IPS-20b (cell line): ENCODE data around the gene SIX2.

Experiments used
- H3K27ac ChIP-seq: one replicate; pipeline ENCODE4 v1.5.1; 2013; ENCODE audit warnings: low read length
- H3K27me3 ChIP-seq: 2 replicates; pipeline ENCODE4 v1.6.1; 2013; ENCODE audit warnings: mild to moderate bottlenecking, low read length, inconsistent platforms; ENCODE audit not compliant: insufficient read depth
- H3K36me3 ChIP-seq: 2 replicates; pipeline ENCODE4 v1.6.1; 2013; ENCODE audit warnings: low read depth, mild to moderate bottlenecking, inconsistent platforms, low read length, moderate library complexity; ENCODE audit not compliant: insufficient read depth
- H3K4me1 ChIP-seq: 2 replicates; pipeline ENCODE4 v1.6.1; 2013; ENCODE audit warnings: mild to moderate bottlenecking, control low read depth, inconsistent platforms, low read length, moderate library complexity; ENCODE audit not compliant: insufficient read depth
- H3K4me3 ChIP-seq: 2 replicates; pipeline ENCODE4 v1.5.1; 2013; ENCODE audit warnings: mild to moderate bottlenecking, low read length, inconsistent platforms
- H3K9ac ChIP-seq: 2 replicates; pipeline ENCODE4 v1.6.1; 2013; ENCODE audit warnings: low read depth, mild to moderate bottlenecking, inconsistent platforms, low read length, moderate library complexity
- H3K9me3 ChIP-seq: 2 replicates; pipeline ENCODE4 v1.6.1; 2013; ENCODE audit warnings: mild to moderate bottlenecking, low read depth, low read length, inconsistent platforms; ENCODE audit not compliant: insufficient read depth

The SIX2 gene

GRCh38 chr2:44999540-44999939 is 9.7 kb downstream of the SIX2 start:
- Histone ChIP-seq H3K4me1 (peaks cover 9% of the 10 kb centered on the region; the same call in 1 of the 2 replicates), H3K9ac (no peak overlapping the region)

GRCh38 chr2:44997963-44998362 is 11.3 kb downstream of the SIX2 start:
- peaks cover 95% of the 10 kb centered on the region for H3K27me3 ChIP-seq
- H3K27ac ChIP-seq: no peak overlapping the region
- no peaks in the 10 kb centered on the region; the same call in 1 of the 2 replicates for H3K9me3 ChIP-seq
- peaks cover 5% of the 10 kb centered on the region; the same call in 1 of the 2 replicates for H3K4me1 ChIP-seq
- no peaks in the 10 kb centered on the region for H3K36me3 ChIP-seq
- H3K9ac ChIP-seq: no peak overlapping the region
- H3K4me3 ChIP-seq: no peak overlapping the region

More at GRCh38 chr2:44999540-44999939, 9.7 kb downstream of the SIX2 start:
- Histone ChIP-seq H3K4me3 (no peak overlapping the region), H3K9me3 (no peaks in the 10 kb centered on the region; the same call in 1 of the 2 replicates), H3K36me3 (no peaks in the 10 kb centered on the region), H3K27ac (no peak overlapping the region), H3K27me3 (peaks cover 98% of the 10 kb centered on the region)

- H3K4me3 ChIP-seq: no peak overlapping the region
- H3K27ac ChIP-seq: no peak overlapping the region
- H3K9me3 ChIP-seq: no peaks in the 10 kb centered on the region
- H3K4me1 ChIP-seq: no peaks in the 10 kb centered on the region
- H3K27me3 ChIP-seq: peaks cover 85% of the 10 kb centered on the region
- no peaks in the 10 kb centered on the region for H3K36me3 ChIP-seq
- H3K9ac ChIP-seq: no peak overlapping the region
Observed at GRCh38 chr2:44996356-44996755, 12.9 kb downstream of the SIX2 start.

GRCh38 chr2:44994377-44994776 is 14.9 kb downstream of the SIX2 start:
- H3K27ac ChIP-seq: no peak overlapping the region
- no peaks in the 10 kb centered on the region for H3K4me1 ChIP-seq
- H3K36me3 ChIP-seq: no peaks in the 10 kb centered on the region
- H3K27me3 ChIP-seq: peaks cover 70% of the 10 kb centered on the region
- no peaks in the 10 kb centered on the region for H3K9me3 ChIP-seq
- H3K9ac ChIP-seq: no peak overlapping the region
- H3K4me3 ChIP-seq: no peak overlapping the region

- peaks cover 10% of the 10 kb centered on the region; the same call in 1 of the 2 replicates for H3K9me3 ChIP-seq
- no peak overlapping the region for H3K4me3 ChIP-seq
- peaks cover 20% of the 10 kb centered on the region; the same call in 1 of the 2 replicates for H3K27me3 ChIP-seq
- no peaks in the 10 kb centered on the region for H3K36me3 ChIP-seq
- no peaks in the 10 kb centered on the region for H3K4me1 ChIP-seq
- no peak overlapping the region for H3K9ac ChIP-seq
- H3K27ac ChIP-seq: no peak overlapping the region
Observed at GRCh38 chr2:44989176-44989575, 20.1 kb downstream of the SIX2 start.

- Histone ChIP-seq H3K4me1 (peaks cover 8% of the 10 kb centered on the region), H3K4me3 (no peak overlapping the region), H3K27me3 (0 out of 2 replicates have a peak, but pooled peaks cover 6% of the 10 kb centered on the region), H3K36me3 (no peaks in the 10 kb centered on the region), H3K9ac (no peak overlapping the region), H3K27ac (no peak overlapping the region), H3K9me3 (peaks cover 10% of the 10 kb centered on the region; the same call in 1 of the 2 replicates)
Observed at GRCh38 chr2:44983836-44984604, 25.2 kb downstream of the SIX2 start.

- Histone ChIP-seq H3K4me1 (peaks cover 8% of the 10 kb centered on the region), H3K27ac (no peak overlapping the region), H3K36me3 (no peaks in the 10 kb centered on the region), H3K9me3 (no peaks in the 10 kb centered on the region), H3K4me3 (no peak overlapping the region), H3K9ac (no peak overlapping the region), H3K27me3 (peaks cover 11% of the 10 kb centered on the region; the same call in 1 of the 2 replicates)
Observed at GRCh38 chr2:44981714-44982108, 27.5 kb downstream of the SIX2 start.

- no peaks in the 10 kb centered on the region for H3K36me3 ChIP-seq
- peaks cover 8% of the 10 kb centered on the region for H3K4me1 ChIP-seq
- H3K27ac ChIP-seq: no peak overlapping the region
- no peaks in the 10 kb centered on the region for H3K9me3 ChIP-seq
- no peak overlapping the region for H3K9ac ChIP-seq
- H3K4me3 ChIP-seq: no peak overlapping the region
- H3K27me3 ChIP-seq: peaks cover 11% of the 10 kb centered on the region; the same call in 1 of the 2 replicates
Observed at GRCh38 chr2:44980751-44981713, 28.2 kb downstream of the SIX2 start.

GRCh38 chr2:44979581-44979980 is 29.7 kb downstream of the SIX2 start:
- Histone ChIP-seq H3K4me3 (no peak overlapping the region), H3K4me1 (peaks cover 8% of the 10 kb centered on the region), H3K27ac (no peak overlapping the region), H3K9me3 (no peaks in the 10 kb centered on the region), H3K36me3 (no peaks in the 10 kb centered on the region), H3K27me3 (peaks cover 11% of the 10 kb centered on the region; the same call in 1 of the 2 replicates), H3K9ac (no peak overlapping the region)

- Histone ChIP-seq H3K27ac (no peak overlapping the region), H3K9me3 (no peaks in the 10 kb centered on the region), H3K27me3 (peaks cover 8% of the 10 kb centered on the region; the same call in 1 of the 2 replicates), H3K36me3 (no peaks in the 10 kb centered on the region), H3K4me1 (peaks cover 7% of the 10 kb centered on the region; the same call in 1 of the 2 replicates), H3K9ac (0 out of 2 replicates have a peak overlapping the region, but pooled peaks have one; percentile 13), H3K4me3 (peak overlapping the region; percentile 44; the same call in 1 of the 2 replicates)
Observed at GRCh38 chr2:44975571-44976450, 33.4 kb downstream of the SIX2 start.
